Nephron (organoid): ENCODE data around the gene TTLL8.

Experiments
- H3K27ac Mint-ChIP-seq, 3 experiments: 2 replicates each; pipeline ENCODE4 v1.8.0; 2020; ENCODE audit warnings: mixed read lengths in 3 of 3, mild to moderate bottlenecking in 2 of 3, moderate library complexity in 1 of 3
- H3K27me3 Mint-ChIP-seq: 2 replicates; pipeline ENCODE4 v1.8.0; 2021; ENCODE audit warnings: low read depth, mild to moderate bottlenecking, moderate library complexity, mixed read lengths
- H3K36me3 Mint-ChIP-seq: 2 replicates; pipeline ENCODE4 v1.8.0; 2020; ENCODE audit warnings: low read depth, mixed read lengths
- H3K4me1 Mint-ChIP-seq: 2 replicates; pipeline ENCODE4 v1.8.0; 2020; ENCODE audit warnings: mixed read lengths
- H3K4me3 Mint-ChIP-seq, 3 experiments: 2 replicates each; pipeline ENCODE4 v1.8.0; 2020; ENCODE audit warnings: mild to moderate bottlenecking in 3 of 3, mixed read lengths in 3 of 3, moderate library complexity in 2 of 3
- H3K9me3 Mint-ChIP-seq: 2 replicates; pipeline ENCODE4 v1.8.0; 2020; ENCODE audit warnings: mixed read lengths
- TF ChIP-seq, protein P1 (sequence below), 3 experiments: fragments of 200-600 bp; sonication (generic); IDR thresholded peaks; one replicate each; pipeline ENCODE4 v1.5.0; 2021; ENCODE audit warnings: antibody characterized with exemption in 3 of 3; ENCODE audit not compliant: unreplicated experiment in 3 of 3

Gene TTLL8

DNA sequence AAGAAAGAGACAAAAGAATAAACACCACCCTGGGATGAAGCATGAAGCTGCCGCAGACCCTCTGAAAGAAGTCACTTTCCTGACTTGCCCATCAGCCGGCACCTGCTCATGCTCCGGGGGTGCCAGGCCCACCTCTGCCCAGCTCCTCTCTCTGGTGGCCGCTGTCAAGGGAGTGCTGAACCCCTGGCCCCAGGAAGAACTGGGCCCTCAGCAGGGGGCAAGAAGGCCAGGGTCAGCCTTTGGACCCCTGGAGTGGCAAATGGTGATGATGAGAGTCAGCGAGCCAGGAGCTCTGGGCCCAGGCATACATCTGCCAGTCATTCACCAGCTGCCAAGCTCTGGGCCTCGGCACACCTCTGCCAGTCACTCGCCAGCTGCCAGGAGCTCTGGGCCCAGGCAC, 17.4 kb downstream of the TTLL8 start:
- peaks cover 24% of the 10 kb centered on the region for H3K9me3 Mint-ChIP-seq
- H3K27ac Mint-ChIP-seq, result no peak overlapping the region
- no peaks in the 10 kb centered on the region for H3K4me1 Mint-ChIP-seq
- H3K4me3 Mint-ChIP-seq, result no peak overlapping the region
- no peaks in the 10 kb centered on the region for H3K36me3 Mint-ChIP-seq
- TF ChIP-seq, protein P1, sequence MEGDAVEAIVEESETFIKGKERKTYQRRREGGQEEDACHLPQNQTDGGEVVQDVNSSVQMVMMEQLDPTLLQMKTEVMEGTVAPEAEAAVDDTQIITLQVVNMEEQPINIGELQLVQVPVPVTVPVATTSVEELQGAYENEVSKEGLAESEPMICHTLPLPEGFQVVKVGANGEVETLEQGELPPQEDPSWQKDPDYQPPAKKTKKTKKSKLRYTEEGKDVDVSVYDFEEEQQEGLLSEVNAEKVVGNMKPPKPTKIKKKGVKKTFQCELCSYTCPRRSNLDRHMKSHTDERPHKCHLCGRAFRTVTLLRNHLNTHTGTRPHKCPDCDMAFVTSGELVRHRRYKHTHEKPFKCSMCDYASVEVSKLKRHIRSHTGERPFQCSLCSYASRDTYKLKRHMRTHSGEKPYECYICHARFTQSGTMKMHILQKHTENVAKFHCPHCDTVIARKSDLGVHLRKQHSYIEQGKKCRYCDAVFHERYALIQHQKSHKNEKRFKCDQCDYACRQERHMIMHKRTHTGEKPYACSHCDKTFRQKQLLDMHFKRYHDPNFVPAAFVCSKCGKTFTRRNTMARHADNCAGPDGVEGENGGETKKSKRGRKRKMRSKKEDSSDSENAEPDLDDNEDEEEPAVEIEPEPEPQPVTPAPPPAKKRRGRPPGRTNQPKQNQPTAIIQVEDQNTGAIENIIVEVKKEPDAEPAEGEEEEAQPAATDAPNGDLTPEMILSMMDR (IDR thresholded peaks at IDR 0.05; ENCODE audit: unreplicated experiment in 3 of 3), result no peak
- H3K27me3 Mint-ChIP-seq, result peaks cover 25% of the 10 kb centered on the region

DNA sequence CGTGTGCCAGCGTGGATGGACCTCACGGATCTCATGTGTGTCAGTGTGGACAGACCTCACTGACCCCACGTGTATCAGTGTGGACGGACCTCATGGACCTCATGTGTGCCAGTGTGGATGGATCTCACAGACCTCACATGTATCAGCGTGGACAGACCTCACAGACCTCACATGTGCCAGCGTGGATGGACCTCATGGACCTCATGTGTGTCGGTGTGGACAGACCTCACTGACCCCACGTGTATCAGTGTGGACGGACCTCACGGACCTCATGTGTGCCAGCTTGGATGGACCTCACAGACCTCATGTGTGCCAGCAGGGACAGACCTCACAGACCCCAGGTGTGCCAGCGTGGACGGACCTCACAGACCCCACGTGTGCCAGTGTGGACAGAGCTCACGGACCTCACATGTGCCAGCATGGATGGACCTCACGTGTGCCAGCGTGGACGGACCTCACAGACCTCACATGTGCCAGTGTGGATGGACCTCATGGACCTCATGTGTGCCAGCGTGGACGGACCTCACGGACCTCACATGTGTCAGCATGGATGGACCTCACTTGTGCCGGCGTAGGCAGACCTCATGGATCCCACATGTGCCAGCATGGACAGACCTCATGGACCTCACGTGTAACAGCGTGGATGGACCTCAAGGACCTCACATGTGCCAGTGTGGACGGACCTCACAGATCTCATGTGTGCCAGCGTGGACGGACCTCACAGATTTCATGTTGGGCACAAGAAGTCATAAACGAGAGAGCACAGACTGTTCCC, 18.2 kb downstream of the TTLL8 start:
- Mint-ChIP-seq H3K4me1 (no peaks in the 10 kb centered on the region), H3K27me3 (peaks cover 25% of the 10 kb centered on the region), H3K4me3 (no peak overlapping the region), H3K36me3 (no peaks in the 10 kb centered on the region), H3K27ac (no peak overlapping the region), H3K9me3 (peaks cover 24% of the 10 kb centered on the region)
- TF ChIP-seq, protein P1 (IDR thresholded peaks at IDR 0.05; ENCODE audit: unreplicated experiment in 3 of 3), result no peak

DNA sequence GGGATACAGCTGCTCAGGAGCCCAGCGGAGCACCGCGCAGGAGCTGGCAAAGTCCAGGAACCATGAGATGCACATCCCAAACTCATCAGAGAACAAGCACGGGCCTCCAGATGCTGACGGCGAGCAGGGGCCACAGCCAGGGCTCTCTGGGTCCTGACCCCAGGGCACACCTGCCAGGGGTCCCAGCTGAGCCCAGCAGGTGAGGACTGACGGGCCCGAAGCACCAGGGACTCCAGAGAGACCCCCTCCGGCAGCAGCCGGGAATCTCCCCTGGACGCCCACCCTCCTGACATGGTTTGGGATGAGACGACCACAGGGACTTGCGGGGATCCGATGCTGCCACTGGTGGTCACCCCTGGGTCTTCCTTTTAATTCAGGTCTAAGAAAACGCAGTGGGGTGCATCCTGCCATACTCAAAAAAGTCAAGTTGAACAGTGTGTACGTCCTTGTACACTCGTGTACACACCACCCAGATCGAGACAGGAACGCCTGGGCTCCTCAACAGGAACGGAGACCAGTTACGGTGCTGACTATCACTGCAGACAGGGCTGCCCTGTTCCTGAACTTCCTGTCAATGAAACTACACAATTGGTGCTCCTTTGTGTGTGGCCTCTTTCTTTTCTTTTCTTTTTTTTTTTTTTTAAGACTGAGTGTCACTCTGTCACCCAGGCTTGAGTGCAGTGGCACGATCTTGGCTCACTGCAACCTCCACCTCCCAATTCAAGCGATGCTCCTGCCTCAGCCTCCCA, 21.9 kb downstream of the TTLL8 start:
- TF ChIP-seq, protein P1 (IDR thresholded peaks at IDR 0.05; ENCODE audit: unreplicated experiment in 3 of 3), result no peak
- no peaks in the 10 kb centered on the region for H3K36me3 Mint-ChIP-seq
- H3K9me3 Mint-ChIP-seq, result peaks cover 9% of the 10 kb centered on the region
- H3K4me3 Mint-ChIP-seq, result no peak overlapping the region
- H3K27ac Mint-ChIP-seq, result no peak overlapping the region
- peaks cover 16% of the 10 kb centered on the region for H3K27me3 Mint-ChIP-seq
- H3K4me1 Mint-ChIP-seq, result no peaks in the 10 kb centered on the region

GRCh38 chr22:50035131-50035881, 22.8 kb downstream of the TTLL8 start:
- TF ChIP-seq, protein P1 (IDR thresholded peaks at IDR 0.05; ENCODE audit: unreplicated experiment in 3 of 3), result no peak
- H3K4me1 Mint-ChIP-seq, result no peaks in the 10 kb centered on the region
- peaks cover 14% of the 10 kb centered on the region for H3K27me3 Mint-ChIP-seq
- peaks cover 7% of the 10 kb centered on the region for H3K9me3 Mint-ChIP-seq
- no peak overlapping the region for H3K27ac Mint-ChIP-seq
- H3K36me3 Mint-ChIP-seq, result no peaks in the 10 kb centered on the region
- H3K4me3 Mint-ChIP-seq, result no peak overlapping the region

DNA sequence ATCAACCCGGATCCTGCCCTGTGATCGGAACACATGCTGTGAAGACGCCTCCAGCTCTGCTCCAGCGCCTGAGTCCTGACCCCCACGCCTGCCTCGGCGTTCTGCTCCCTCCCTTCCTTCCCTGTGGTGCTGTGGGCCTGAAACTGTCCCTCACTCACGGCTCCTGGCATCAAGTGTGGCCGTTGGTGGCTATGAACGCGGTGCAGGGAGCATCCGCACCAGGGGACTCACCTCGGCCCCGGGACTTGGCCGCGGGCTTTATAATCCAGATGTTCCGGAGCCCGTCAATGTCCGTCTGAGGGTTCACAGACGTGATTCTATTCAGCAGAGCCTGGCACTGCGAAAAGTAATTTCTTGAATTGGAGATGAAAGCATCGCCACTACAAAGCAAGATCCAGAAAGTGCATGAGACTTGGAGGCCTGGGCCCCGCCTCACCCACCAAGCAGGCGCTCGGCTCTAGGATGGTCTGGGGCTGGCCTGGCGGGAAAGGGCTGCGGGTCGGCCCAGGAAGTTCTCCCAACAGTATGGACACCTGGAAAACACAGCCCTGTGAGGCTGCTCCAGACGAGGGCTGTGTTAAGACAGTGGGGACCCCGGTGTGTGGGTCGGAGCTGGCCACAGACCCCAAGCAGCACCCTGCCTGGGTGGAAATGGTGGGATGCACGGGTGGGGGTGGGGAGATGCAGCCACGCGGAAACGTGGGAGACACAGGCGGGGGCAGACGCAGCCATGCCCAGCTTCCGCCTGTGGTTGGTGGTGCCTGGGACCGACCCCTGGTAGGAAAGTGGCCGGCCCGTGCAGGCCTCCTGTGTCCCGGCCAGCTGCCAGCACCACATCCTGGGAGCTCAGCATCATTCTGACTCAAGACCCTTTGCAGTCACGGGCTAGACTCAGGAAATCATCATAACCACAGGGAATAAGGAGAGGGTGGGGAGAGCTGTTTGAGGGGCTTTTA, 23.7 kb downstream of the TTLL8 start:
- Mint-ChIP-seq H3K27ac (no peak overlapping the region), H3K4me3 (no peak overlapping the region), H3K36me3 (no peaks in the 10 kb centered on the region), H3K4me1 (no peaks in the 10 kb centered on the region), H3K27me3 (peaks cover 20% of the 10 kb centered on the region), H3K9me3 (peaks cover 7% of the 10 kb centered on the region)
- TF ChIP-seq, protein P1 (IDR thresholded peaks at IDR 0.05; ENCODE audit: unreplicated experiment in 3 of 3), result no peak
